A172 (cell line): ENCODE results near the gene AWAT1. TPM values are rescaled to one million over a fixed set of nuclear protein-coding genes. Genes with fewer than 3 reads are reported as not detected.
"Not testable (repeated sequence)": the region's sequence is repeated elsewhere in the genome, so short reads cannot be mapped to it uniquely, and the experiment has no call there.

ENCODE experiments used
- DNase-seq: peaks from one replicate; pipeline ENCODE4 v3.0.0-alpha.2; 2015; ENCODE audit warnings: low spot score
- total RNA-seq: library from RNA; depleted of rRNA; stranded (reverse); fragments of >200 nt; shearing (Covaris generic); gene quantifications from 2 replicates; pipeline ENCODE4 v1.2.3, GENCODE V29; 2014; rRNA removed

Gene AWAT1
- total RNA-seq, 1 experiment from 2014 or later = not detected

- no peak for DNase-seq
Observed at GRCh38 chrX:70260104-70260503, 25.6 kb downstream of the AWAT1 start, which contains the start of gene P2RY4. Gene P2RY4 (minus strand): TSS chrX:70260204. CDS start chrX:70259624, 580 bp downstream.

- peak; percentile 36 for DNase-seq
Observed at GRCh38 chrX:70262952-70263567, 28.6 kb downstream of the AWAT1 start.

- no peak for DNase-seq
Observed at GRCh38 chrX:70264784-70265183, 30.3 kb downstream of the AWAT1 start.

GRCh38 chrX:70268034-70268433, 33.6 kb downstream of the AWAT1 start, which contains the start of gene ARR3:
Gene ARR3 (plus strand): TSS chrX:70268334. CDS start chrX:70269386, 1,052 bp downstream.
- no peak for DNase-seq

- not testable (repeated sequence) for DNase-seq
Observed at GRCh38 chrX:70274029-70274428, 39.6 kb downstream of the AWAT1 start.

GRCh38 chrX:70279081-70279480, 44.6 kb downstream of the AWAT1 start:
- DNase-seq = no peak

- DNase-seq = no peak
Observed at GRCh38 chrX:70280573-70280972, 46.1 kb downstream of the AWAT1 start.

- no peak for DNase-seq
Observed at GRCh38 chrX:70281951-70282350, 47.5 kb downstream of the AWAT1 start, which contains the start of gene RAB41. Gene RAB41 (plus strand): TSS chrX:70282172. CDS start chrX:70282218, 46 bp downstream.

GRCh38 chrX:70289168-70289792, 54.8 kb downstream of the AWAT1 start:
- no peak for DNase-seq

Other genes starting within 250 kb of the AWAT1 start
- not detected in 2 replicates for gene AWAT2, start 184.7 kb upstream of the AWAT1 start, total RNA-seq
- not detected in 2 replicates for gene OTUD6A, start 172.2 kb upstream of the AWAT1 start, total RNA-seq
- 44.1 and 45.0 TPM in 2 replicates for gene IGBP1, start 101.2 kb upstream of the AWAT1 start, total RNA-seq
- not detected in 2 replicates for gene DGAT2L6, start 57.2 kb upstream of the AWAT1 start, total RNA-seq
- not detected in 2 replicates for gene P2RY4, start 25.5 kb downstream of the AWAT1 start, total RNA-seq
- not detected in 2 replicates for gene ARR3, start 33.7 kb downstream of the AWAT1 start, total RNA-seq
- not detected in 2 replicates for gene RAB41, start 47.5 kb downstream of the AWAT1 start, total RNA-seq
- 105 and 113 TPM in 2 replicates for gene PDZD11, start 55.3 kb downstream of the AWAT1 start, total RNA-seq
- 44.8 and 51.2 TPM in 2 replicates for gene KIF4A, start 55.4 kb downstream of the AWAT1 start, total RNA-seq
- 0.07 and 0.12 TPM in 2 replicates for gene GDPD2, start 188.7 kb downstream of the AWAT1 start, total RNA-seq
- gene DLG3, start 210.2 kb downstream of the AWAT1 start, total RNA-seq = 10.2 and 11.9 TPM in 2 replicates